ENCODE results near the gene ECE1. TPM values are rescaled to one million over a fixed set of nuclear protein-coding genes. Genes with fewer than 3 reads are reported as not detected.

Gene ECE1
- total RNA-seq, 1 donor from 2014 or later, result 15.2 TPM

DNA sequence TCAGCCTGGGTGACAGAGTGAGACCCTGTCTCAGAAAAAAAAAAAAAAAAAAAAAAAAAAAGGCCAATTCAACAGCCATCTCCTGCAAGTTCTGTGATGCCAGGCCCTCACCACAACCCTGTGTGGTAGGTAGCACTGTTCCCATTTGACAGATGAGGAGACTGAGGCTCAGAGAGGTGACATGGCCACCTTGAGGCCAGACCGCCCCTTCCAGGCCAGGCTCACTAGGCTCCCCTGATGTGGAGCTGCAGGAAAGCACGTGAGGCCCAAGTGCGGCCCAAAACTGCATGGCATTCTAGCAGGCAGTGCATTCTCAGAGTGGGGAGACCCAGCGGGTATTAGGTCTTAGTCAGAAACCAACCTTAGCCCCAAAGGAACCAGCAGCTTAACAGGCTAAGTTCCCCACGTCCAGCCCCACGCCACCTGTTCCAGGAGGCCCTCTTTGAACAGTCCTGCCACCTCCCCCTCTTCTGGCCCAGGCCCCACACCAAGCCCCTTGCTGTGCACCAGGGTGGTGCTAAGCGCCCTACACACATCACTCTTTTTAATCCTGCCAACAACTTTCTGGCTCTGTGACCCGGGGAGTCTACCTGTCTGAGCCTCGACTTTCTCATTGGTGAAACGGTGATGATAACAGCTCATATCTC, 11.7 kb upstream of the ECE1 start:
- no peak overlapping the region for H3K9ac ChIP-seq
- H3K79me2 ChIP-seq (ENCODE audit: low read depth), result no peaks in the 10 kb centered on the region
- H4K20me1 ChIP-seq (ENCODE audit: low read depth), result peaks cover 12% of the 10 kb centered on the region
- no peak overlapping the region for H3K4me3 ChIP-seq
- H3K4me2 ChIP-seq, result no peak overlapping the region
- H3K36me3 Mint-ChIP-seq, result no peaks in the 10 kb centered on the region
- no peak overlapping the region for H3K27ac Mint-ChIP-seq
- H3K27me3 Mint-ChIP-seq (ENCODE audit: insufficient read depth, low read depth), result peaks cover 2% of the 10 kb centered on the region
- H3K36me3 ChIP-seq, result no peaks in the 10 kb centered on the region
- H3K9me3 ChIP-seq (ENCODE audit: low read depth), result no peaks in the 10 kb centered on the region
- H3K4me1 ChIP-seq, result no peaks in the 10 kb centered on the region
- no peaks in the 10 kb centered on the region for H3K9me3 Mint-ChIP-seq
- H3K4me3 Mint-ChIP-seq, result no peak overlapping the region
- H3K4me1 Mint-ChIP-seq, result peaks cover 41% of the 10 kb centered on the region
- H2AFZ ChIP-seq (replicated peaks), result no peak overlapping the region
- no peak for DNase-seq (ENCODE audit: low spot score)
- H3F3A ChIP-seq (ENCODE audit: low read depth), result peaks cover 7% of the 10 kb centered on the region
- TF ChIP-seq, protein P1, sequence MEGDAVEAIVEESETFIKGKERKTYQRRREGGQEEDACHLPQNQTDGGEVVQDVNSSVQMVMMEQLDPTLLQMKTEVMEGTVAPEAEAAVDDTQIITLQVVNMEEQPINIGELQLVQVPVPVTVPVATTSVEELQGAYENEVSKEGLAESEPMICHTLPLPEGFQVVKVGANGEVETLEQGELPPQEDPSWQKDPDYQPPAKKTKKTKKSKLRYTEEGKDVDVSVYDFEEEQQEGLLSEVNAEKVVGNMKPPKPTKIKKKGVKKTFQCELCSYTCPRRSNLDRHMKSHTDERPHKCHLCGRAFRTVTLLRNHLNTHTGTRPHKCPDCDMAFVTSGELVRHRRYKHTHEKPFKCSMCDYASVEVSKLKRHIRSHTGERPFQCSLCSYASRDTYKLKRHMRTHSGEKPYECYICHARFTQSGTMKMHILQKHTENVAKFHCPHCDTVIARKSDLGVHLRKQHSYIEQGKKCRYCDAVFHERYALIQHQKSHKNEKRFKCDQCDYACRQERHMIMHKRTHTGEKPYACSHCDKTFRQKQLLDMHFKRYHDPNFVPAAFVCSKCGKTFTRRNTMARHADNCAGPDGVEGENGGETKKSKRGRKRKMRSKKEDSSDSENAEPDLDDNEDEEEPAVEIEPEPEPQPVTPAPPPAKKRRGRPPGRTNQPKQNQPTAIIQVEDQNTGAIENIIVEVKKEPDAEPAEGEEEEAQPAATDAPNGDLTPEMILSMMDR (IDR thresholded peaks at IDR 0.05), result no peak
- no peak for TF ChIP-seq EZH2phosphoT487 (IDR thresholded peaks at IDR 0.05)
- TF ChIP-seq EZH2 (IDR thresholded peaks at IDR 0.05), result no peak
- no peak overlapping the region for H3K27ac ChIP-seq
- H3K27me3 ChIP-seq, result no peaks in the 10 kb centered on the region

GRCh38 chr1:21300774-21301173, 10.5 kb upstream of the ECE1 start:
- H3K36me3 Mint-ChIP-seq, result no peaks in the 10 kb centered on the region
- peaks cover 2% of the 10 kb centered on the region for H3K27me3 Mint-ChIP-seq (ENCODE audit: insufficient read depth, low read depth)
- no peak overlapping the region for H3K4me3 Mint-ChIP-seq
- H3K27ac Mint-ChIP-seq, result no peak overlapping the region
- no peak for TF ChIP-seq EZH2 (IDR thresholded peaks at IDR 0.05)
- TF ChIP-seq, protein P1 (IDR thresholded peaks at IDR 0.05), result no peak
- no peak for TF ChIP-seq EZH2phosphoT487 (IDR thresholded peaks at IDR 0.05)
- Histone ChIP-seq H2AFZ (replicated peaks) (no peak overlapping the region), H3K27me3 (no peaks in the 10 kb centered on the region), H3K27ac (no peak overlapping the region), H3K9ac (no peak overlapping the region), H3K36me3 (no peaks in the 10 kb centered on the region), H3K79me2 (ENCODE audit: low read depth) (no peaks in the 10 kb centered on the region), H4K20me1 (ENCODE audit: low read depth) (peaks cover 12% of the 10 kb centered on the region), H3F3A (ENCODE audit: low read depth) (peaks cover 7% of the 10 kb centered on the region), H3K4me1 (no peaks in the 10 kb centered on the region), H3K4me2 (no peak overlapping the region), H3K9me3 (ENCODE audit: low read depth) (no peaks in the 10 kb centered on the region), H3K4me3 (no peak overlapping the region)
- H3K9me3 Mint-ChIP-seq, result no peaks in the 10 kb centered on the region
- no peak for DNase-seq (ENCODE audit: low spot score)
- H3K4me1 Mint-ChIP-seq, result peaks cover 35% of the 10 kb centered on the region

DNA sequence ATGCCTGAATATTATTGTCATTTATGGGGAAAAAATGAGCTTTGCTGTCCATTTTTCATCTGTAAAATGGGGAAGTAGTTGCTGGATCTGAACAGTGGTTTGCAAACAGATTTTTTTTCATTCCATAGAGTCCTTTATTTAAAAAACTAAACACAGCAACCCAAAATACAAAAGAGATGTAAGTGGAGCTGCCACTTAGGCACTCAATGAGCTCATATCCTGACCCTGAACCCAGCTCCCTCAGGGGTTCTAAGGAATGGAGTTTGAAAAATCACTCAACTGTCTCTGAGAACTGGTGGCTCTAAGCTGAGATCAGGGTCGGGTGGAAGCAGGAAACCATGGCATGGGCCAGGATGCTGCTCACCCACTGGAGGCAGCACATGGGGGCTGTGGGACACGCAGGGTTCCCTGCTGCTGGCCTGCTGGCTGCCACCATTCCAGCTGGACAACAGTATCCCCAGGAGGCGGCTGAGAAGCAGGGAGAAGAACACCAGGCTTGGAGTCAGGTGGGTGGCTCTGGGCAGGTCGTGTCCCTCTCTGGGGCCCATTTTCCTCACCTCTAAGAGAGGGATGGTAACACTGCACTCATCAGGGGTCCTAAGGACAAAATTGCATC, 9.6 kb upstream of the ECE1 start:
- no peak overlapping the region for H3K9ac ChIP-seq
- no peak for DNase-seq (ENCODE audit: low spot score)
- no peak overlapping the region for H3K4me2 ChIP-seq
- no peak overlapping the region for H3K4me3 ChIP-seq
- no peaks in the 10 kb centered on the region for H3K4me1 ChIP-seq
- Mint-ChIP-seq H3K9me3 (no peaks in the 10 kb centered on the region), H3K4me3 (no peak overlapping the region), H3K27me3 (ENCODE audit: insufficient read depth, low read depth) (peaks cover 2% of the 10 kb centered on the region), H3K27ac (no peak overlapping the region), H3K36me3 (no peaks in the 10 kb centered on the region), H3K4me1 (peaks cover 29% of the 10 kb centered on the region)
- no peaks in the 10 kb centered on the region for H3K36me3 ChIP-seq
- H3K27me3 ChIP-seq, result no peaks in the 10 kb centered on the region
- no peak overlapping the region for H2AFZ ChIP-seq (replicated peaks)
- no peaks in the 10 kb centered on the region for H3F3A ChIP-seq (ENCODE audit: low read depth)
- no peaks in the 10 kb centered on the region for H3K79me2 ChIP-seq (ENCODE audit: low read depth)
- H3K9me3 ChIP-seq (ENCODE audit: low read depth), result no peaks in the 10 kb centered on the region
- peaks cover 12% of the 10 kb centered on the region for H4K20me1 ChIP-seq (ENCODE audit: low read depth)
- no peak for TF ChIP-seq EZH2 (IDR thresholded peaks at IDR 0.05)
- no peak for TF ChIP-seq EZH2phosphoT487 (IDR thresholded peaks at IDR 0.05)
- TF ChIP-seq, protein P1 (IDR thresholded peaks at IDR 0.05), result no peak
- no peak overlapping the region for H3K27ac ChIP-seq
